ENCODE results near the gene SH2D3A. TPM values are rescaled to one million over a fixed set of nuclear protein-coding genes. Genes with fewer than 3 reads are reported as not detected.
"Not testable (repeated sequence)": the region's sequence is repeated elsewhere in the genome, so short reads cannot be mapped to it uniquely, and the experiment has no call there.

SH2D3A gene
- total RNA-seq, 2 experiments from 2014 or later, result 26.4 to 28.1 TPM

GRCh38 chr19:6767081-6767356 is 216 bp downstream of the SH2D3A start:
- no peaks in the 10 kb centered on the region for H3K27me3 Mint-ChIP-seq
- H3K4me3 Mint-ChIP-seq, result peak overlapping the region; percentile 88
- H3K9me3 Mint-ChIP-seq, result no peaks in the 10 kb centered on the region
- ChIA-PET POLR2A (interaction anchor here (0.9 to 3.6 kb wide), 6 partner anchors 8 to 112 kb away, joined by 3 to 35 read pairs (median 4); partner anchors contain the start of gene GPR108), CTCF (interaction anchor here (1.3 to 1.9 kb wide), 3 partner anchors 29 to 95 kb away, joined by 3 to 6 read pairs (median 3); partner anchors contain the start of gene GPR108)
- H3K36me3 Mint-ChIP-seq (ENCODE audit: low read depth), result peaks cover 7% of the 10 kb centered on the region
- H3K4me1 Mint-ChIP-seq, result peaks cover 49% of the 10 kb centered on the region
- DNase-seq, result no peak
- H3K27ac Mint-ChIP-seq, result peak overlapping the region; percentile 89

- DNase-seq, result peak; percentile 31
- H3K4me3 Mint-ChIP-seq, result peak overlapping the region; percentile 88
- H3K27me3 Mint-ChIP-seq, result no peaks in the 10 kb centered on the region
- H3K9me3 Mint-ChIP-seq, result no peaks in the 10 kb centered on the region
- CTCF ChIA-PET, result interaction anchor here (1.3 to 1.9 kb wide), 3 partner anchors 28 to 96 kb away, joined by 3 to 6 read pairs (median 3); partner anchors contain the start of gene GPR108
- peaks cover 8% of the 10 kb centered on the region for H3K36me3 Mint-ChIP-seq (ENCODE audit: low read depth)
- peaks cover 44% of the 10 kb centered on the region for H3K4me1 Mint-ChIP-seq
- POLR2A ChIA-PET, result interaction anchor here (0.9 to 3.6 kb wide), 6 partner anchors 9 to 112 kb away, joined by 3 to 35 read pairs (median 4); partner anchors contain the start of gene GPR108
- H3K27ac Mint-ChIP-seq, result peak overlapping the region; percentile 89
Measured at GRCh38 chr19:6766357-6767080, 716 bp downstream of the SH2D3A start.

- Mint-ChIP-seq H3K27ac (peak overlapping the region; percentile 89), H3K4me3 (peak overlapping the region; percentile 88), H3K9me3 (no peaks in the 10 kb centered on the region), H3K27me3 (no peaks in the 10 kb centered on the region), H3K4me1 (peaks cover 43% of the 10 kb centered on the region), H3K36me3 (ENCODE audit: low read depth) (peaks cover 15% of the 10 kb centered on the region)
- ChIA-PET CTCF (interaction anchor here (1.3 to 1.9 kb wide), 3 partner anchors 28 to 96 kb away, joined by 3 to 6 read pairs (median 3); partner anchors contain the start of gene GPR108), POLR2A (interaction anchor here (1.3 to 1.4 kb wide), 2 partner anchors 27 to 29 kb away, joined by 4 to 5 read pairs; partner anchors contain the start of gene GPR108)
- no peak for DNase-seq
Measured at GRCh38 chr19:6765738-6766356, 1.4 kb downstream of the SH2D3A start.

- CTCF ChIA-PET, result interaction anchor here (1.1 to 1.4 kb wide), 2 partner anchors 10 to 246 kb away, joined by 3 to 4 read pairs; partner anchors contain the start of gene VAV1
- POLR2A ChIA-PET, DNase-seq, H3K27me3 Mint-ChIP-seq, H3K9me3 Mint-ChIP-seq, H3K4me3 Mint-ChIP-seq, H3K27ac Mint-ChIP-seq: not testable (repeated sequence)
- H3K36me3 Mint-ChIP-seq (ENCODE audit: low read depth), result peaks cover 38% of the 10 kb centered on the region
- peaks cover 30% of the 10 kb centered on the region for H3K4me1 Mint-ChIP-seq
Measured at GRCh38 chr19:6762253-6762797, 4.9 kb downstream of the SH2D3A start.

GRCh38 chr19:6761053-6761676 is 6.1 kb downstream of the SH2D3A start:
- Mint-ChIP-seq H3K4me1 (peaks cover 22% of the 10 kb centered on the region), H3K4me3 (no peak overlapping the region), H3K27me3 (no peaks in the 10 kb centered on the region), H3K36me3 (ENCODE audit: low read depth) (peaks cover 36% of the 10 kb centered on the region), H3K9me3 (no peaks in the 10 kb centered on the region), H3K27ac (no peak overlapping the region)
- DNase-seq, result no peak
- POLR2A ChIA-PET, result interaction anchor here (1.3 kb wide), 1 partner anchor 23 kb away, joined by 3 read pairs; no protein-coding TSS in a partner anchor
- CTCF ChIA-PET, result interaction anchor here (1.1 to 1.4 kb wide), 3 partner anchors 11 to 245 kb away, joined by 3 to 5 read pairs (median 4); partner anchors contain the start of genes GPR108 and VAV1

GRCh38 chr19:6760606-6761005 is 6.6 kb downstream of the SH2D3A start:
- peaks cover 36% of the 10 kb centered on the region for H3K36me3 Mint-ChIP-seq (ENCODE audit: low read depth)
- POLR2A ChIA-PET, result interaction anchor here (1.3 kb wide), 1 partner anchor 22 kb away, joined by 3 read pairs; no protein-coding TSS in a partner anchor
- H3K9me3 Mint-ChIP-seq, result no peaks in the 10 kb centered on the region
- H3K4me1 Mint-ChIP-seq, result peaks cover 17% of the 10 kb centered on the region
- CTCF ChIA-PET, result interaction anchor here (1.3 kb wide), 1 partner anchor 24 kb away, joined by 5 read pairs; the partner anchor contains the start of gene GPR108
- no peak overlapping the region for H3K4me3 Mint-ChIP-seq
- no peak for DNase-seq
- no peaks in the 10 kb centered on the region for H3K27me3 Mint-ChIP-seq
- no peak overlapping the region for H3K27ac Mint-ChIP-seq

GRCh38 chr19:6754653-6755463 is 12.4 kb downstream of the SH2D3A start:
- Mint-ChIP-seq H3K9me3 (no peaks in the 10 kb centered on the region), H3K36me3 (ENCODE audit: low read depth) (peaks cover 47% of the 10 kb centered on the region), H3K27ac (no peak overlapping the region), H3K27me3 (no peaks in the 10 kb centered on the region), H3K4me3 (no peak overlapping the region), H3K4me1 (peaks cover 20% of the 10 kb centered on the region)
- CTCF ChIA-PET, result interaction anchor here (2.2 kb wide), 1 partner anchor 109 kb away, joined by 8 read pairs; no protein-coding TSS in a partner anchor
- POLR2A ChIA-PET, result no interaction called here
- DNase-seq, result no peak

- Mint-ChIP-seq H3K27me3 (no peaks in the 10 kb centered on the region), H3K4me1 (peaks cover 20% of the 10 kb centered on the region), H3K9me3 (no peaks in the 10 kb centered on the region), H3K36me3 (ENCODE audit: low read depth) (peaks cover 47% of the 10 kb centered on the region), H3K4me3 (no peak overlapping the region), H3K27ac (no peak overlapping the region)
- DNase-seq, result no peak
- ChIA-PET CTCF (interaction anchor here (1.8 to 2.2 kb wide), 2 partner anchors 16 to 109 kb away, joined by 7 to 8 read pairs; no protein-coding TSS in a partner anchor), POLR2A (no interaction called here)
Measured at GRCh38 chr19:6754136-6754535, 13.1 kb downstream of the SH2D3A start.

- Mint-ChIP-seq H3K27ac (peak overlapping the region; percentile 80), H3K4me1 (peaks cover 17% of the 10 kb centered on the region), H3K9me3 (no peaks in the 10 kb centered on the region), H3K4me3 (peak overlapping the region; percentile 67), H3K36me3 (ENCODE audit: low read depth) (peaks cover 45% of the 10 kb centered on the region), H3K27me3 (no peaks in the 10 kb centered on the region)
- POLR2A ChIA-PET, result no interaction called here
- CTCF ChIA-PET, result interaction anchor here (1.2 to 2.2 kb wide), 3 partner anchors 15 to 110 kb away, joined by 4 to 8 read pairs (median 7); no protein-coding TSS in a partner anchor
- DNase-seq, result peak; percentile 83
Measured at GRCh38 chr19:6753178-6754031, 13.8 kb downstream of the SH2D3A start.

GRCh38 chr19:6752256-6753177 is 14.7 kb downstream of the SH2D3A start:
- Mint-ChIP-seq H3K27me3 (no peaks in the 10 kb centered on the region), H3K4me3 (no peak overlapping the region), H3K4me1 (peaks cover 14% of the 10 kb centered on the region), H3K27ac (no peak overlapping the region), H3K36me3 (ENCODE audit: low read depth) (peaks cover 48% of the 10 kb centered on the region), H3K9me3 (no peaks in the 10 kb centered on the region)
- DNase-seq, result no peak
- CTCF ChIA-PET, result interaction anchor here (1.2 to 2.2 kb wide), 3 partner anchors 14 to 111 kb away, joined by 4 to 8 read pairs (median 7); no protein-coding TSS in a partner anchor
- POLR2A ChIA-PET, result no interaction called here

All from activated CD4-positive, alpha-beta memory T cell treated with anti-CD3 and anti-CD28 coated beads, Interleukin-2, amount 10 ng/mL, durations not matched to agents 7 days and 5 days (primary cell).